ENCODE results near the gene CNTN5.

GRCh38 chr11:99307510-99308088 lies 286.9 kb downstream of the CNTN5 start:
- no peak for TF ChIP-seq CTCF (IDR thresholded peaks at IDR 0.05)
- no peak for TF ChIP-seq POLR2A (IDR thresholded peaks at IDR 0.05)

Measured in lower leg skin (tissue), 3 donors.